GM12891 (cell line): ENCODE results near the gene TNS1.

Source experiments
- POLR2A ChIP-seq: IDR thresholded peaks from 2 replicates; pipeline ENCODE4 v1.6.1; 2011; ENCODE audit warnings: low read depth, low read length, control low read depth
- POLR2AphosphoS5 ChIP-seq: IDR thresholded peaks from 2 replicates; pipeline ENCODE4 v1.6.1; 2011; ENCODE audit warnings: low read depth, low read length, control low read depth
- POU2F2 ChIP-seq: IDR thresholded peaks from 2 replicates; pipeline ENCODE4 v1.6.1; 2011; ENCODE audit warnings: low read depth, mild to moderate bottlenecking, control low read depth, low read length, moderate library complexity
- SPI1 ChIP-seq: IDR thresholded peaks from 2 replicates; pipeline ENCODE4 v1.6.1; 2011; ENCODE audit warnings: low read depth, low read length, control low read depth
- TAF1 ChIP-seq: IDR thresholded peaks from 2 replicates; pipeline ENCODE4 v1.6.1; 2011; ENCODE audit warnings: low read depth, low read length, control low read depth

DNA sequence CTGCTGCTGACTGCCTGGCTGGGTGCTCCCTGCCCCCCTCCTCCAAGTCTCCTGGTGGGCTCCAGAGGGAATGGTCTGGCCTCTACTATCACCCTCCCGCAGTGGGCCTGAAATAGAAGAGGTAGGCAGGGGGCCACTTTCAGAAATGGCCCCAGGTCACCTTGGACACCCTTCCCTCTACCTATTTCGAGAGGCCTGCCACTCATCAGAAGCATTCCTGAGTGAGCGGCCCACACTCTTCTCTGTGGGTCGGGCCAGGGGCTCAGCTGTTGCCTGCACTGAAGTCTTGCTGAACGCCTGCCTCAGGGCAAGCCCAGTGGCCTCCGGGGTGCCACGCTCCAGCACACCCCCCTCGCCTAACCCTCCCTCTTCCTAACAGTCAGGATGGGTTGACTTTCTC, 124.9 kb downstream of the TNS1 start:
- no peak for TF ChIP-seq POLR2AphosphoS5
- TF ChIP-seq POLR2A, result no peak
- no peak for TF ChIP-seq TAF1
- no peak for TF ChIP-seq POU2F2
- TF ChIP-seq SPI1, result no peak
